ENCODE data around the gene ZNF35.

The ZNF35 gene

DNA sequence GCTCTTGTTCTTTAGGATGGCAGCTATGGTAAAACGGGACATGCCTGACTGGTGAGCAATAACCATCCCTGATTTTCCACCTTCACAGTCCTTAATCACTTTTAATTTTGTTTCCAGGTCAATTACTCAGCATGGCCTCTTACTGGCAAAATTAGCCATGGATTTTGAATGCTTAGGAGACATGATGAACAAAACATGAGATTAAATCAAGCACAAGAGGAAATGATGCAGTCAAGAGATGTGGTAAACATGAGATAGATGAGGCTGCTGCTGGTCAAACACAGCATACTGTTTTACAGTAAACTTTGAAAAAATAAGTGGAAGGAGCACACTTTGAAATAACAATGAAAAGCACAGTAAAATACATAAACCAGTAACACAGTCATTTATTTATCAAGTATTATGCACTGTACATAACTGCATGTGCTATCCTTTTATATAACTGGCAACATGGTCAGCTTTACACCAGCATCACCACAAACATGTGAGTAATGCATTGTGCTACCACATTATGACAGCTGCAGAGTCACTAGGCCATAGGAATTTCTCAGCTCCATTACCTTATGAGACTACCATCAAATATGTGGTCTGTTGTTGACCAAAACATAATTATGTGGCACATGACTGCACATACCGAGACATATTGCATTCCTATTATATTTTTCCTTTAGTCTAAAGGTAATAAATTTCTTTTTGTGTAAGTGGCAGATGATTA is 33.8 kb downstream of the ZNF35 start:
- no peak for DNase-seq (ENCODE audit: extremely low read depth in 1 of 2, low read depth in 1 of 2)

DNA sequence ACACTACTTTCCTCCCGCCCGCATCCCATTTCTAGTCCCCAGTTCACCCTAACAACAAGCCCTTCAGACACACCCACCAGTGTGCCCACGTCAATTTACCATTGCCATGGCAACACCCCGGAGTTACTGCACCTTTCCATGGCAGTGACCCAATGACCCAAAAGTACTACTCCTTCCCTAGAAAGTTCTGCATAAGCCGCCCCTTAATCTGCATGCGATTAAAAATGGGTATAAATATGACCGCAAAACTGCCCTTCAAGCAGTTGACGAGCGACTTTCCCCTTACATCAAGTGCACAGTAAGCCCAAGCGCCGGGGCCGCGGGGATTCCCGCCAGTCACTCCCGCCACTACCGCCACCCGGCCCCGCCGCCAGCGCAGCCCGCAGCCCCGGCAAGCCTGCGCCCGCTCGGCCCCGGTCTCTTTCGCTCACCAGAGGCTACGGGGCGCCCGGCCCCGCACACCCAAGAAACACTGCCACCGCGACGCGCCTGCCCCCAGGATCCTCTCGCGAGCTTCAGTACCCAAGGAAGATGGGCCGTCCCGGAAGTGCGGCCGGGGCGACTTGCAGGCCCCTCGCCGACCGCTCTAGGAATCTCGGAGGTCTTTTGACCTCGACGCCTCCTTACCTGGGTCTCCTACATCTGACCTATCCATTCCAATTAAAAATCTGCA is 36.7 kb downstream of the ZNF35 start:
- peak in 1 of 2 donors; percentile 53 for DNase-seq (ENCODE audit: extremely low read depth in 1 of 2, low read depth in 1 of 2)

GRCh38 chr3:44687898-44688297 is 39.4 kb downstream of the ZNF35 start:
- no peak for DNase-seq (ENCODE audit: extremely low read depth in 1 of 2, low read depth in 1 of 2)

Measured in stimulated activated CD8-positive, alpha-beta memory T cell treated with anti-CD3 and anti-CD28 coated beads, Interleukin-7, amount 100 ng/mL, for 48 hours (primary cell).